ENCODE data around the gene HACD2. TPM values are rescaled to one million over a fixed set of nuclear protein-coding genes. Genes with fewer than 3 reads are reported as not detected.

The HACD2 gene
- polyA plus RNA-seq, 1 of the 3 experiments (the other 2 are of a cell fraction) = 13.8 TPM

DNA sequence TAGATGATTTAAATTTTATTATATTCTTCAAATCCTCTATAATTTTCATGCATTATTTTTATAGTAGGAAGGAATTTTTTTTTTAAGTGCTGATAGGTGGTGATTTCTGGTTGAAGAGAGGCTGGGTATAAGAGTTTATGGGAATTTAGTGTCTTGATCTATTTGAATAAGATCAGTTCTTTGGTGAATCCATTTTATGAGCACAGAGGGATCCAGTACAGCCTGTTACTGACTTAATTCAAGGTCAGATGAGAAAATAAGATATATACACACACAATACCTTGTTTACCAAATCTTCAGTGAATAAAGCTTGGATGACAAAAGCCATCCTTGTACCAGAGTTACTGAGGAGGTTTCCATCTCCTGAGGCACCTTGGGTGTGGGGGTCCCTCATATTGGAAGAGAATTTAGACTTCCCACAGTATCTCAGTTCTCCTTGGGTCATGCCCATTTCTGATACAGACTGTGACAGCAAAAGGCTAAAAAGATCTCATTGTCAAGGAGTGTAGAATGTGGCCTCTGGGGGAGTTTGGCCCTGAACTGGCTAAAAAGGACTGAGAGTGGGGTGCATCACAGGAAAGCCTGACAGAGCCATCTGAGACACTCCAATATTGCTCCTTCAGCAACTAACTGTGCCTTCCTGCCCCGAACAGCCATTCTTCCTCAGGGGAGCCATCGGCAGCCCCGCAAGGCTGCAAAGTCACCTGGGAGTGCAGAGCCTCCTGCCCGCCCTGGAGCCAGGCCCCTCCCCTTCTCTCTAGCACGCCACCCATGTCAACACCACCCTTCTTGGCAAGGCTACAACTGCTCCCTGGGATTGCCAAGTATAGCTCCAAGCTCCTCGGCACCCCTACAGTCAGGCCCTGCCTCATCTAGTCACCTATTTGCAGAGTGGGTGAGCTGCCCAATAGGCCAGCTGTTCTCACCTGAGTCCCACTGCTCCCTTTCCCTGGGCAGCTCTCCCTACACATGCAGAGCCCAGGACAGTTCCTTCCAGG, 43.1 kb upstream of the HACD2 start:
- peaks cover 53 to 78% of the 10 kb centered on the region in 2 experiments for H3K36me3 ChIP-seq (replicated peaks in 1 of 2; ENCODE audit: control insufficient read depth in 1 of 2, insufficient read depth in 2 of 2, low read length in 1 of 2)
- peaks cover 1% of the 10 kb centered on the region; the same call in 1 of the 2 replicates for H4K20me1 ChIP-seq (ENCODE audit: insufficient read depth)
- no peak overlapping the region for H2AFZ ChIP-seq (ENCODE audit: low read depth)
- no peak overlapping the region for H3K4me2 ChIP-seq
- ChIA-PET POLR2A (no interaction called here), CTCF (interaction anchor here (0.8 to 1.3 kb wide), 2 partner anchors 8 to 24 kb away, joined by 3 to 4 read pairs; no protein-coding TSS in a partner anchor)
- no peaks in the 10 kb centered on the region; the same call in 1 of the 2 replicates for H3K79me2 ChIP-seq (ENCODE audit: insufficient read depth)
- H3K9ac ChIP-seq = no peak overlapping the region
- H3K9me2 ChIP-seq = no peaks in the 10 kb centered on the region
- 97% methylated on average over 5 of the region's 6 CpGs for WGBS (ENCODE audit: low lambda C conversion rate)
- H3F3A ChIP-seq (replicated peaks; ENCODE audit: insufficient read depth) = peaks cover 5% of the 10 kb centered on the region
- no peak for TF ChIP-seq RCOR1 (IDR thresholded peaks at IDR 0.05; ENCODE audit: low read length)
- no peak for TF ChIP-seq GABPA (IDR thresholded peaks at IDR 0.05; ENCODE audit: low read depth)
- no peak for TF ChIP-seq TAF1 (IDR thresholded peaks at IDR 0.05; ENCODE audit: borderline replicate concordance, low read depth, low read length)
- no peak for TF ChIP-seq POLR2AphosphoS5 (IDR thresholded peaks at IDR 0.05; ENCODE audit: low read depth, low read length)
- TF ChIP-seq RFX5 (IDR thresholded peaks at IDR 0.05; ENCODE audit: low read length) = no peak
- TF ChIP-seq, protein P1, sequence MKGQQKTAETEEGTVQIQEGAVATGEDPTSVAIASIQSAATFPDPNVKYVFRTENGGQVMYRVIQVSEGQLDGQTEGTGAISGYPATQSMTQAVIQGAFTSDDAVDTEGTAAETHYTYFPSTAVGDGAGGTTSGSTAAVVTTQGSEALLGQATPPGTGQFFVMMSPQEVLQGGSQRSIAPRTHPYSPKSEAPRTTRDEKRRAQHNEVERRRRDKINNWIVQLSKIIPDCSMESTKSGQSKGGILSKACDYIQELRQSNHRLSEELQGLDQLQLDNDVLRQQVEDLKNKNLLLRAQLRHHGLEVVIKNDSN (IDR thresholded peaks at IDR 0.05; ENCODE audit: borderline replicate concordance, low read depth) = no peak
- no peak for DNase-seq
- no peaks in the 10 kb centered on the region for H3K27me3 ChIP-seq (ENCODE audit: insufficient read depth)
- no peak overlapping the region for H3K4me3 ChIP-seq (ENCODE audit: low read depth in 2 of 2, low read length in 1 of 2)
- H3K4me1 ChIP-seq (ENCODE audit: control insufficient read depth in 1 of 2, insufficient read depth in 2 of 2, low read depth in 1 of 2, low read length in 1 of 2) = 0 out of 4 replicates have a peak, but pooled peaks cover 0 to 6% of the 10 kb centered on the region in 2 experiments
- H3K9me3 ChIP-seq = no peaks in the 10 kb centered on the region
- no peak overlapping the region for H3K27ac ChIP-seq (ENCODE audit: low read depth in 2 of 2, low read length in 1 of 2)

- Histone ChIP-seq H3K27ac (ENCODE audit: low read depth in 2 of 2, low read length in 1 of 2) (no peak overlapping the region), H3K4me3 (ENCODE audit: low read depth in 2 of 2, low read length in 1 of 2) (no peak overlapping the region), H3K9me2 (no peaks in the 10 kb centered on the region), H3K9me3 (no peaks in the 10 kb centered on the region), H3K79me2 (ENCODE audit: insufficient read depth) (no peaks in the 10 kb centered on the region; the same call in 1 of the 2 replicates), H3K27me3 (ENCODE audit: insufficient read depth) (no peaks in the 10 kb centered on the region), H3K36me3 (replicated peaks in 1 of 2; ENCODE audit: control insufficient read depth in 1 of 2, insufficient read depth in 2 of 2, low read length in 1 of 2) (peaks cover 62 to 86% of the 10 kb centered on the region in 2 experiments), H4K20me1 (ENCODE audit: insufficient read depth) (peaks cover 4% of the 10 kb centered on the region; the same call in 1 of the 2 replicates), H3F3A (replicated peaks; ENCODE audit: insufficient read depth) (peaks cover 5% of the 10 kb centered on the region), H3K4me1 (ENCODE audit: control insufficient read depth in 1 of 2, insufficient read depth in 2 of 2, low read depth in 1 of 2, low read length in 1 of 2) (0 out of 4 replicates have a peak, but pooled peaks cover 0 to 6% of the 10 kb centered on the region in 2 experiments), H3K9ac (no peak overlapping the region), H3K4me2 (no peak overlapping the region), H2AFZ (ENCODE audit: low read depth) (no peak overlapping the region)
- TF ChIP-seq FOXM1 (IDR thresholded peaks at IDR 0.05; ENCODE audit: low read depth) (no peak), RCOR1 (IDR thresholded peaks at IDR 0.05; ENCODE audit: low read length) (no peak), EZH2phosphoT487 (IDR thresholded peaks at IDR 0.05; ENCODE audit: borderline replicate concordance, low read depth) (no peak), SMC3 (IDR thresholded peaks at IDR 0.05; ENCODE audit: low read depth, low read length) (no peak), RAD21 (IDR thresholded peaks at IDR 0.05; ENCODE audit: low read length) (no peak), TCF12 (IDR thresholded peaks at IDR 0.05) (no peak), RFX5 (IDR thresholded peaks at IDR 0.05; ENCODE audit: low read length) (no peak), MEF2A (IDR thresholded peaks at IDR 0.05; ENCODE audit: borderline replicate concordance, low read depth) (no peak), NRF1 (IDR thresholded peaks at IDR 0.05; ENCODE audit: low read depth, low read length) (no peak), SIN3A (IDR thresholded peaks at IDR 0.05; ENCODE audit: borderline replicate concordance, low read depth, low read length) (no peak), MAX (IDR thresholded peaks at IDR 0.05; ENCODE audit: low read depth) (no peak)
- TF ChIP-seq, protein P2, sequence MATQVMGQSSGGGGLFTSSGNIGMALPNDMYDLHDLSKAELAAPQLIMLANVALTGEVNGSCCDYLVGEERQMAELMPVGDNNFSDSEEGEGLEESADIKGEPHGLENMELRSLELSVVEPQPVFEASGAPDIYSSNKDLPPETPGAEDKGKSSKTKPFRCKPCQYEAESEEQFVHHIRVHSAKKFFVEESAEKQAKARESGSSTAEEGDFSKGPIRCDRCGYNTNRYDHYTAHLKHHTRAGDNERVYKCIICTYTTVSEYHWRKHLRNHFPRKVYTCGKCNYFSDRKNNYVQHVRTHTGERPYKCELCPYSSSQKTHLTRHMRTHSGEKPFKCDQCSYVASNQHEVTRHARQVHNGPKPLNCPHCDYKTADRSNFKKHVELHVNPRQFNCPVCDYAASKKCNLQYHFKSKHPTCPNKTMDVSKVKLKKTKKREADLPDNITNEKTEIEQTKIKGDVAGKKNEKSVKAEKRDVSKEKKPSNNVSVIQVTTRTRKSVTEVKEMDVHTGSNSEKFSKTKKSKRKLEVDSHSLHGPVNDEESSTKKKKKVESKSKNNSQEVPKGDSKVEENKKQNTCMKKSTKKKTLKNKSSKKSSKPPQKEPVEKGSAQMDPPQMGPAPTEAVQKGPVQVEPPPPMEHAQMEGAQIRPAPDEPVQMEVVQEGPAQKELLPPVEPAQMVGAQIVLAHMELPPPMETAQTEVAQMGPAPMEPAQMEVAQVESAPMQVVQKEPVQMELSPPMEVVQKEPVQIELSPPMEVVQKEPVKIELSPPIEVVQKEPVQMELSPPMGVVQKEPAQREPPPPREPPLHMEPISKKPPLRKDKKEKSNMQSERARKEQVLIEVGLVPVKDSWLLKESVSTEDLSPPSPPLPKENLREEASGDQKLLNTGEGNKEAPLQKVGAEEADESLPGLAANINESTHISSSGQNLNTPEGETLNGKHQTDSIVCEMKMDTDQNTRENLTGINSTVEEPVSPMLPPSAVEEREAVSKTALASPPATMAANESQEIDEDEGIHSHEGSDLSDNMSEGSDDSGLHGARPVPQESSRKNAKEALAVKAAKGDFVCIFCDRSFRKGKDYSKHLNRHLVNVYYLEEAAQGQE (IDR thresholded peaks at IDR 0.05; ENCODE audit: low read depth, low read length) = no peak
- TF ChIP-seq, protein P3, sequence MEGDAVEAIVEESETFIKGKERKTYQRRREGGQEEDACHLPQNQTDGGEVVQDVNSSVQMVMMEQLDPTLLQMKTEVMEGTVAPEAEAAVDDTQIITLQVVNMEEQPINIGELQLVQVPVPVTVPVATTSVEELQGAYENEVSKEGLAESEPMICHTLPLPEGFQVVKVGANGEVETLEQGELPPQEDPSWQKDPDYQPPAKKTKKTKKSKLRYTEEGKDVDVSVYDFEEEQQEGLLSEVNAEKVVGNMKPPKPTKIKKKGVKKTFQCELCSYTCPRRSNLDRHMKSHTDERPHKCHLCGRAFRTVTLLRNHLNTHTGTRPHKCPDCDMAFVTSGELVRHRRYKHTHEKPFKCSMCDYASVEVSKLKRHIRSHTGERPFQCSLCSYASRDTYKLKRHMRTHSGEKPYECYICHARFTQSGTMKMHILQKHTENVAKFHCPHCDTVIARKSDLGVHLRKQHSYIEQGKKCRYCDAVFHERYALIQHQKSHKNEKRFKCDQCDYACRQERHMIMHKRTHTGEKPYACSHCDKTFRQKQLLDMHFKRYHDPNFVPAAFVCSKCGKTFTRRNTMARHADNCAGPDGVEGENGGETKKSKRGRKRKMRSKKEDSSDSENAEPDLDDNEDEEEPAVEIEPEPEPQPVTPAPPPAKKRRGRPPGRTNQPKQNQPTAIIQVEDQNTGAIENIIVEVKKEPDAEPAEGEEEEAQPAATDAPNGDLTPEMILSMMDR (IDR thresholded peaks at IDR 0.05) = no peak
- 98% methylated on average over 6 of the region's 7 CpGs for WGBS (ENCODE audit: low lambda C conversion rate)
- CTCF ChIA-PET = no interaction called here
- DNase-seq = no peak
- POLR2A ChIA-PET = no interaction called here
Observed at GRCh38 chr3:123626881-123627280, 42.0 kb upstream of the HACD2 start.

Data from SK-N-SH (cell line).